ENCODE measurements around the gene CHRM5. TPM values are rescaled to one million over a fixed set of nuclear protein-coding genes. Genes with fewer than 3 reads are reported as not detected.

CHRM5 gene
- total RNA-seq, 2 experiments from 2014 or later = not detected

DNA sequence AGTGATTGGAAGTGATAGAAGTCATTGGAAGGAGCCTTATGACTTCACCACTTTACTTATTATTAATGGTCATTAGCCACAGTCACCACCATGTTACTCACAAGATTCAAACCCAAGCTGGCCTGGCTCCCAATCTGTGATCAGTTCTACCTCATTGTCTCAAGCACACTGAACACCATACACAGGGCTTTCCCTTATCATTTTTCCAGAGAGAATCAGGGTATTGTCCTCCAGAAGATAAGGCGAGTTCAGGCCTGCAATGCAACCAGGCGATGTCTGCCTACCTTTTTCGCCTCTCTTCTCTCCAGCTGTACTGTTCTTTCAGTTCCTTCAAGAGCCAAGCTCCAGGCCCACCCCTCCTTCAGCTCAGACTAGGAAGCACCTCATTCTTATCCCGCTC lies 108.5 kb downstream of the CHRM5 start:
- ChIA-PET POLR2A (no interaction called here), CTCF (no interaction called here)
- Mint-ChIP-seq H3K4me3 (no peak overlapping the region), H3K27ac (no peak overlapping the region), H3K4me1 (ENCODE audit: low read depth) (no peaks in the 10 kb centered on the region), H3K9me3 (no peaks in the 10 kb centered on the region), H3K27me3 (no peaks in the 10 kb centered on the region), H3K36me3 (no peaks in the 10 kb centered on the region)
- DNase-seq = no peak
- intact Hi-C loops (cut with micrococcal nuclease) = no loop called here

DNA sequence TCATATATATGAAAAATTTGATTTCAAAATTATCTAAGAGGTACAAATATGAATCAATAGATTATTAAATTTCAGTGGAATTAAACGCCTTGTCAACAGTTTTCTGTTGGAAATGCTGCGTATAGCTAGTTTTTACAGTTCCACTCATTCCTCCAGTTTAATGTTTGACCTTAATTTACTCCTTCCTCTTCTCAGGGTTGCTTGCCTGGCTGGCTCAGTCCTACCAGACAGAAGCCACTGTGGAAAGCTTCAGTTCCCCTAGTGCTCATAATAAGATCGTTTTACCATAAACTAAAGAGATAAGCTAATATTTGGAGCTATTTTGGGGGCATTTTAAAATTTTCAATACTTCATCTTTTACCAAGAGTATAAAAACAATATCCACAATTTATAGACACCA lies 110.6 kb downstream of the CHRM5 start:
- CTCF ChIA-PET = interaction anchor here (1.2 kb wide), 1 partner anchor 16 kb away, joined by 7 read pairs; no protein-coding TSS in a partner anchor
- Mint-ChIP-seq H3K27ac (no peak overlapping the region), H3K27me3 (no peaks in the 10 kb centered on the region), H3K9me3 (no peaks in the 10 kb centered on the region), H3K4me3 (no peak overlapping the region), H3K4me1 (ENCODE audit: low read depth) (no peaks in the 10 kb centered on the region), H3K36me3 (peaks cover 4% of the 10 kb centered on the region)
- no peak for DNase-seq
- POLR2A ChIA-PET = no interaction called here
- intact Hi-C loops (cut with micrococcal nuclease) = no loop called here

DNA sequence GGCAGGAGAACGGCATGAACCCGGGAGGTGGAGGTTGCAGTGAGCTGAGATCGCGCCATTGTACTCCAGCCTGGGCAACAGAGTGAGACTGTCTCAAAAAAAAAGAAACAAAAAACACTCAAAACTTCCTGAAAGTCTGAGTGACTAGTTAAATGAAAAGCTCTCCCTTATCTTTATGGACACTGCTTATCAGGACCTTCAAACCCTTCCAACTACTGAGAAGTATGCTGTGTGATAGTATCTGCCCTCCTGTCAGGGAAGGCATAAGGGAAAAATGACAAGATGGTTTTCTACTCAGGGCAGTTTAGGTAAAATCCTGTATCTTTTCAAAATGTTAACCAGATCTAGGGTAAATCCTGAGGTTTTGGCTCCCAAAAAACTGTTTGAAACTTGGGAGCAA lies 111.6 kb downstream of the CHRM5 start:
- Mint-ChIP-seq H3K36me3 (peaks cover 8% of the 10 kb centered on the region), H3K9me3 (no peaks in the 10 kb centered on the region), H3K27ac (no peak overlapping the region), H3K4me1 (ENCODE audit: low read depth) (no peaks in the 10 kb centered on the region), H3K27me3 (no peaks in the 10 kb centered on the region), H3K4me3 (no peak overlapping the region)
- intact Hi-C loops (cut with micrococcal nuclease) = no loop called here
- DNase-seq = no peak
- ChIA-PET CTCF (no interaction called here), POLR2A (no interaction called here)

DNA sequence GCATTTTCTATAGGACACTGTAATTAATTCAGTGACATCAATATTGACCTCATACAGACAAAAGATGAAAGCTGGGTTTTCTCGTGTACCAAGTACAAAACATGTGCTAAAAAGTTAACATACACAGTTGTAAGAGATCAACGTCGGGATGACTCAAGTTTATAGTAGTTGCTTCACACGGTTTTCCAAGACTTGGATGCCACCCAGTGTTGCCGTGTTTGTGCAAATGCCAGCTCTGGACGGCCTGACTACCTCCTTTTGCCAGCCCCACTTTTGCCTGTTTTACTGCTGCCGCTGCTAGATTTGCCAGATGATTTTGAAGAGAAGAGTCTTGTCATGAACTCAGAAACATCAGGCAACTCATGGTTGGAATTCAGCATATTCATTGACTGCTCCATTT lies 115.8 kb downstream of the CHRM5 start:
- Mint-ChIP-seq H3K9me3 (no peaks in the 10 kb centered on the region), H3K4me1 (ENCODE audit: low read depth) (no peaks in the 10 kb centered on the region), H3K27ac (no peak overlapping the region), H3K4me3 (no peak overlapping the region), H3K36me3 (peaks cover 18% of the 10 kb centered on the region), H3K27me3 (no peaks in the 10 kb centered on the region)
- ChIA-PET CTCF (no interaction called here), POLR2A (no interaction called here)
- intact Hi-C loops (cut with micrococcal nuclease) = no loop called here
- no peak for DNase-seq

DNA sequence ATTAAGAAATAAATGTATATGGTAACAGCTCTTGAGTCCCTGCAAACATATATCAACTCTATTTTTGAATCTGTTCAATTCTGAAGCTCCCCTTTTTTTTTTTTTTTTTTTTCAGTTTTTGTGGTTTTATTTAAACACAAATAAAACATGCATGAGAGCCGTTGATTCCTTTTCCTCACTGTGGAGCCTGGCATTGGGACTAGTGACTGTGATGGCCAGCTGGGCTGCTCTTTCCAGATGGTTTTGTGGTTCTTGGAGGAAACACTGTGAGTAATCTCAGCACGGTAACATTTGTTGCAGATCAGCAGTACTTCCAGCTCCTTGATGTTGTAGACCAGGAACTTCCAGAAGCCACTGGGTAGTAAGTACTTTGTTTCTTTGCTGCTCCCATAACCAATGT lies 117.4 kb downstream of the CHRM5 start:
- no peak for DNase-seq
- ChIA-PET CTCF (interaction anchor here (1.7 kb wide), 1 partner anchor 23 kb away, joined by 6 read pairs; no protein-coding TSS in a partner anchor), POLR2A (interaction anchor here (0.7 kb wide), 1 partner anchor 25 kb away, joined by 3 read pairs; no protein-coding TSS in a partner anchor)
- no peaks in the 10 kb centered on the region for H3K9me3 Mint-ChIP-seq
- no peaks in the 10 kb centered on the region for H3K4me1 Mint-ChIP-seq (ENCODE audit: low read depth)
- no peak overlapping the region for H3K4me3 Mint-ChIP-seq
- no peak overlapping the region for H3K27ac Mint-ChIP-seq
- intact Hi-C loops (cut with micrococcal nuclease) = no loop called here
- peaks cover 23% of the 10 kb centered on the region for H3K36me3 Mint-ChIP-seq
- no peaks in the 10 kb centered on the region for H3K27me3 Mint-ChIP-seq

DNA sequence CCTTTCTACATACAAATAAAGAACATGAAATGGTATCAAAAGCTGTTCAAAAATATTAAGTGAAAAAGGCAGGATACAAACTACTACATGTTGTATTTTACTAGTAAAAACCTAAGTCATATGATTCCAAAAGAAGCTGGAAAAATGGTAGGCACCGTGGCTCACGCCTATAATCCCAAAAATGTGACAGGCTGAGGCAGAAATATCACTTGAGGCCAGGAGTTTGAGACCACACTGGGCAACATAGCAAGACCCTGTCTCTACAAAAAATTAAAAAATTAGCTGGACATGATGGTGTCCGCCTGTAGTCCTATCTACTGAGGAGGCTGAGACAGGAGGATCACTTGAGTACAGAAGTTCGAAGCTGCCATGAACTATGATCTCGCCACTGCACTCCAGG lies 131.6 kb downstream of the CHRM5 start:
- Mint-ChIP-seq H3K4me3 (peak overlapping the region; percentile 49), H3K9me3 (peaks cover 16% of the 10 kb centered on the region), H3K27me3 (no peaks in the 10 kb centered on the region), H3K4me1 (ENCODE audit: low read depth) (peaks cover 36% of the 10 kb centered on the region), H3K36me3 (peaks cover 29% of the 10 kb centered on the region), H3K27ac (no peak overlapping the region)
- intact Hi-C loops (cut with micrococcal nuclease) = loop anchor here (2.0 to 5.0 kb wide), 2 partner anchors 235 to 487 kb away; no protein-coding TSS in a partner anchor
- CTCF ChIA-PET = interaction anchor here (0.6 to 1.8 kb wide), 3 partner anchors 10 to 110 kb away, joined by 3 to 5 read pairs (median 5); partner anchors contain the start of gene KATNBL1
- POLR2A ChIA-PET = interaction anchor here (1.4 kb wide), 1 partner anchor 61 kb away, joined by 4 read pairs; the partner anchor contains the start of gene AVEN
- no peak for DNase-seq

DNA sequence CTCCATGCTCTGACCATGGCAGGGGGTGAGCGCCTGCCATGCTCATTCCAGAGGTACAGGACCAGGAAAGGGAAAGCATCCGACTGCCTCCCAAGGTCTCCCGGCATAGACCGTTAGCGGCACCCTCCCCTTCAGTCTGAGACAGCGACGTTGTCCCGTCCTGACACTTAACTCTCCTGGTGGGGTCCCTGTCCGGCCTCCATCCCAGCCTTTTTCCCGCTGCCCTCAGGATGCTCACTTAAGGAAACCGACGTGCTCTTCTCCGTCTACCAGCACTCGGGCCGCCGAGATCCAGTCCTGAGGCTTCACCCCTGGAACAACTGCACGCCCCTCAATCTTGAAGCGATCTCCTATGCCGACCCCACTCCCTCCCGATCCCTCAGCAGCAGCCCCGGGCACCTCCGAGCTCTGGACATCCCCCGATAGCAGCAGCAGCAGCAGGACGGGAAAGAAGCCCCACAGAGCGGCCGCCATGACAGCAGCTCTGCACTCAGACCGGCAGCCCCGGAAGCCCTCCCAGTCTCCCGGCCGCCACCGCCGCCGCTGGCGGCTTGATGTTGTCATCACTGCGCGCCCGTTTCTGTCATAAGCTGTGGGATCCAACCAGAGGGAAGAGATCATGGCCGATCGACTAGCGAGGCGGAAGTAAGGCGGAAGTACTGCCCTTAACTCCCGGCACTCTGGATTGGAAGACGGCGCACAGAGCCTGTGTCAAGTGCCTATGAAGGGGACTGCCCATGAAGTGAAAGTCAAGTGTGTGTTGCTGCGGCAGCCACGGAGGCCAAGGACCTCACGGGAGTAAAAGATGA lies 133.3 kb downstream of the CHRM5 start, which contains the start of the genes EMC7 and PGBD4:
Gene EMC7, minus strand, starts transcription at position 497 of the 809 bp plus-strand sequence. Its CDS starts 23 bp downstream, at position 474.
Gene PGBD4, plus strand, starts transcription at position 718 of the 809 bp plus-strand sequence. CDS start 449 bp downstream, outside the sequence.
- ChIA-PET POLR2A (interaction anchor here (0.7 to 1.8 kb wide), 4 partner anchors 9 to 123 kb away, joined by 4 to 9 read pairs (median 6); partner anchors contain the start of genes EMC4 and KATNBL1), CTCF (interaction anchor here (0.6 to 1.3 kb wide), 4 partner anchors 8 to 108 kb away, joined by 3 to 13 read pairs (median 6); partner anchors contain the start of gene KATNBL1)
- peaks cover 19% of the 10 kb centered on the region for H3K9me3 Mint-ChIP-seq
- intact Hi-C loops (cut with micrococcal nuclease) = loop anchor here (1.0 to 5.0 kb wide), 8 partner anchors 53 to 887 kb away; partner anchors contain the start of genes AVEN, KATNBL1, LPCAT4 and ZNF770
- H3K4me1 Mint-ChIP-seq (ENCODE audit: low read depth) = peaks cover 36% of the 10 kb centered on the region
- peak within 1 kb of the TSS; percentile 96 for H3K27ac Mint-ChIP-seq
- H3K36me3 Mint-ChIP-seq = peaks cover 28% of the 10 kb centered on the region
- H3K4me3 Mint-ChIP-seq = peak within 1 kb of the TSS; percentile 99
- peak; percentile 100 for DNase-seq
- no peaks in the 10 kb centered on the region for H3K27me3 Mint-ChIP-seq

DNA sequence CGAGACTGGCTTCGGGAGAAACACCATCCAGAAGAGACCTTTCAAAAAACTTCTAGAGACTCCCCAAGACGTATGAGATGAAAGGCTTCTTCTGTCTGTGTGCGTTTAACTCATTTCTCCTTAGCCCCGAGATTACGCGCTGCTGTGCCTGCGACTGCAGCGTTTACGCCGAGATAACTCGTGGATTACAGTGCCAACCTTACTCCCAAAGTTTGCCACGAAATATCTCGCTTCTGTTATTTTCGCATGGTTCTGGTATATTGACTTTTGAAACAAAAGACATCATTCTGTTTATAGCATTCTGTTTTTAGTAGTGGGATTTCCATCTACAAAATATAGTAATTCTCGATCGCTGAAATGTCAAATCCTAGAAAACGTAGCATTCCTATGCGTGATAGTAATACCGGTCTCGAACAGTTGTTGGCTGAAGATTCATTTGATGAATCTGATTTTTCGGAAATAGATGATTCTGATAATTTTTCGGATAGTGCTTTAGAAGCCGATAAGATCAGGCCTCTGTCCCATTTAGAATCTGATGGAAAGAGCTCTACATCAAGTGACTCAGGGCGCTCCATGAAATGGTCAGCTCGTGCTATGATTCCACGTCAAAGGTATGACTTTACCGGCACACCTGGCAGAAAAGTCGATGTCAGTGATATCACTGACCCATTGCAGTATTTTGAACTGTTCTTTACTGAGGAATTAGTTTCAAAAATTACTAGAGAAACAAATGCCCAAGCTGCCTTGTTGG lies 134.1 kb downstream of the CHRM5 start:
- Mint-ChIP-seq H3K9me3 (peaks cover 19% of the 10 kb centered on the region), H3K36me3 (peaks cover 28% of the 10 kb centered on the region), H3K4me1 (ENCODE audit: low read depth) (peaks cover 34% of the 10 kb centered on the region), H3K27ac (peak overlapping the region; percentile 96), H3K27me3 (no peaks in the 10 kb centered on the region), H3K4me3 (peak overlapping the region; percentile 99)
- ChIA-PET POLR2A (interaction anchor here (0.7 to 1.8 kb wide), 4 partner anchors 8 to 123 kb away, joined by 4 to 9 read pairs (median 6); partner anchors contain the start of genes EMC4 and KATNBL1), CTCF (interaction anchor here (0.6 to 1.3 kb wide), 6 partner anchors 8 to 485 kb away, joined by 3 to 13 read pairs (median 6); partner anchors contain the start of gene KATNBL1)
- DNase-seq = no peak
- intact Hi-C loops (cut with micrococcal nuclease) = loop anchor here (1.0 to 5.0 kb wide), 5 partner anchors 52 to 485 kb away; partner anchors contain the start of genes AVEN, KATNBL1 and LPCAT4

DNA sequence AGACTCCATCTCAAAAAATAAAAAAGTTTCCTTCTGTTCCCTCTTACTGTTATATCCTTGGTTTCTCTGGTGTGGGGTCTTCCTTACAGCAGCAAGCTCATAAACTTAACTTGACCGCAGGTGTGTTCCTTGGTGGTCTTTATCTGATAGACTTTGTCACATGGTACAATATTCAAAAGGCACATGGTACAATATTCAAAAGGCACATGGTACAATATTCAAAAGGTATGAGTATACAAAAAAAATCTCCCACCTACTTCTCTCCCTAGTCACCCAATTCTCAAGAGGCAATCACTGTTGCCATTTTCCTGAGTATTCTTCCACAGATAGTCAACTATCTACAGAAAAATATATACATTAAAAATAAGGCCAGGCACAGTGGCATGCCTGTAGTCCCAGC lies 138.1 kb downstream of the CHRM5 start:
- Mint-ChIP-seq H3K4me3 (no peak overlapping the region), H3K27me3 (no peaks in the 10 kb centered on the region), H3K9me3 (peaks cover 19% of the 10 kb centered on the region), H3K27ac (no peak overlapping the region), H3K36me3 (peaks cover 27% of the 10 kb centered on the region), H3K4me1 (ENCODE audit: low read depth) (peaks cover 16% of the 10 kb centered on the region)
- CTCF ChIA-PET = interaction anchor here (0.7 to 6.5 kb wide), 2 partner anchors 54 to 104 kb away, joined by 3 to 98 read pairs; partner anchors contain the start of gene KATNBL1
- POLR2A ChIA-PET = interaction anchor here (0.6 kb wide), 1 partner anchor 827 kb away, joined by 3 read pairs; no protein-coding TSS in a partner anchor
- no peak for DNase-seq
- intact Hi-C loops (cut with micrococcal nuclease) = no loop called here

DNA sequence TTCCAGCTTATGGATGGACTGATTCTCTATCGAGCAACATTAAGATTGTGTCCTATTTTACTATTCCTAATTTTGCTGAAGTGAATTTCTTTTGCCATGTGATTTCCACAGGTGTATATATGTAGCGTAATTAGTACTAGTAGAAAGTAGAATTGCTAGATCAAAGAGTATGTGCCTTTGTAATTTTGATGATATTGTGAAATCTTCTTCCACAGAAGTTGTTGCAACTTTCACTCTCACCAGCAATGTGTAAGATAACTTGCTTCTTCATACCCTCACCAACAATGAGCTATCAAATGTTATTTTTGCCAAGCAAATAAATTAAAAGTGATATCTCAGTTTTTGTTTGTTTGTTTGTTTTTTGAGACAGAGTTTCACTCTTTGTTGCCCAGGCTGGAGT lies 139.0 kb downstream of the CHRM5 start:
- no peaks in the 10 kb centered on the region for H3K27me3 Mint-ChIP-seq
- intact Hi-C loops (cut with micrococcal nuclease) = no loop called here
- no peak overlapping the region for H3K27ac Mint-ChIP-seq
- peaks cover 20% of the 10 kb centered on the region for H3K36me3 Mint-ChIP-seq
- ChIA-PET CTCF (interaction anchor here (1.3 to 6.5 kb wide), 2 partner anchors 103 to 260 kb away, joined by 4 to 98 read pairs; partner anchors contain the start of genes KATNBL1 and LPCAT4), POLR2A (no interaction called here)
- no peak for DNase-seq
- H3K4me1 Mint-ChIP-seq (ENCODE audit: low read depth) = peaks cover 12% of the 10 kb centered on the region
- H3K9me3 Mint-ChIP-seq = peaks cover 19% of the 10 kb centered on the region
- no peak overlapping the region for H3K4me3 Mint-ChIP-seq

All from activated CD4-positive, alpha-beta memory T cell treated with anti-CD3 and anti-CD28 coated beads for 36 hours (primary cell).